ENCODE measurements around the gene RGPD3.
"Not testable (repeated sequence)": the region's sequence is repeated elsewhere in the genome, so short reads cannot be mapped to it uniquely, and the experiment has no call there.

RGPD3 gene

GRCh38 chr2:106479563-106479962, 11.3 kb upstream of the RGPD3 start:
- not testable (repeated sequence) for DNase-seq

GRCh38 chr2:106477647-106478046, 9.4 kb upstream of the RGPD3 start:
- not testable (repeated sequence) for DNase-seq

GRCh38 chr2:106470658-106471057, 2.4 kb upstream of the RGPD3 start:
- DNase-seq: peak; percentile 58

GRCh38 chr2:106467516-106467915, 697 bp downstream of the RGPD3 start:
- DNase-seq: not testable (repeated sequence)

- peak; percentile 23 for DNase-seq
These were observed 6.3 kb downstream of the RGPD3 start for GRCh38 chr2:106461882-106462281.

GRCh38 chr2:106390680-106391079, 77.5 kb downstream of the RGPD3 start:
- not testable (repeated sequence) for DNase-seq

GRCh38 chr2:106388814-106389410, 79.3 kb downstream of the RGPD3 start:
- DNase-seq: not testable (repeated sequence)

GRCh38 chr2:106384548-106384947, 83.7 kb downstream of the RGPD3 start:
- not testable (repeated sequence) for DNase-seq

- DNase-seq: not testable (repeated sequence)
These were observed 86.3 kb downstream of the RGPD3 start for GRCh38 chr2:106381867-106382266.

GRCh38 chr2:106379567-106379966, 88.6 kb downstream of the RGPD3 start:
- DNase-seq: not testable (repeated sequence)

GRCh38 chr2:106369182-106369581, 99.0 kb downstream of the RGPD3 start:
- DNase-seq: not testable (repeated sequence)

- no peak for DNase-seq
These were observed 101.9 kb downstream of the RGPD3 start for GRCh38 chr2:106366204-106366885.

- no peak for DNase-seq
These were observed 104.4 kb downstream of the RGPD3 start for GRCh38 chr2:106363791-106364190.

- DNase-seq: no peak
These were observed 105.4 kb downstream of the RGPD3 start for GRCh38 chr2:106362789-106363188.

- DNase-seq: no peak
These were observed 108.7 kb downstream of the RGPD3 start for GRCh38 chr2:106359512-106359911.

GRCh38 chr2:106358521-106358920, 109.7 kb downstream of the RGPD3 start:
- DNase-seq: no peak

- no peak for DNase-seq
These were observed 110.1 kb downstream of the RGPD3 start for GRCh38 chr2:106358081-106358480.

- no peak for DNase-seq
These were observed 111.9 kb downstream of the RGPD3 start for GRCh38 chr2:106356291-106356690.

GRCh38 chr2:106353676-106354075, 114.5 kb downstream of the RGPD3 start:
- DNase-seq: no peak

GRCh38 chr2:106350980-106351379, 117.2 kb downstream of the RGPD3 start:
- DNase-seq: no peak

- no peak for DNase-seq
These were observed 123.9 kb downstream of the RGPD3 start for GRCh38 chr2:106344302-106344701.

GRCh38 chr2:106343274-106343673, 124.9 kb downstream of the RGPD3 start:
- DNase-seq: no peak

GRCh38 chr2:106342831-106343251, 125.4 kb downstream of the RGPD3 start:
- no peak for DNase-seq

GRCh38 chr2:106341666-106342065, 126.5 kb downstream of the RGPD3 start:
- no peak for DNase-seq
